DND-41 (cell line): Measurements from ENCODE around the gene VTI1A.

ENCODE experiments used
- EZH2 ChIP-seq: IDR thresholded peaks from 3 replicates; pipeline ENCODE4 v1.6.1; 2012; ENCODE audit warnings: borderline replicate concordance, low read depth, mild to moderate bottlenecking, moderate library complexity, low read length, inconsistent platforms; ENCODE audit not compliant: severe bottlenecking
- TF ChIP-seq, protein P1 (sequence below): IDR thresholded peaks from 2 replicates; pipeline ENCODE4 v1.5.1; 2012; ENCODE audit warnings: borderline replicate concordance, low read length, moderate library complexity, mild to moderate bottlenecking; ENCODE audit not compliant: poor library complexity, severe bottlenecking; ENCODE audit errors: extremely low read depth

- TF ChIP-seq, protein P1, sequence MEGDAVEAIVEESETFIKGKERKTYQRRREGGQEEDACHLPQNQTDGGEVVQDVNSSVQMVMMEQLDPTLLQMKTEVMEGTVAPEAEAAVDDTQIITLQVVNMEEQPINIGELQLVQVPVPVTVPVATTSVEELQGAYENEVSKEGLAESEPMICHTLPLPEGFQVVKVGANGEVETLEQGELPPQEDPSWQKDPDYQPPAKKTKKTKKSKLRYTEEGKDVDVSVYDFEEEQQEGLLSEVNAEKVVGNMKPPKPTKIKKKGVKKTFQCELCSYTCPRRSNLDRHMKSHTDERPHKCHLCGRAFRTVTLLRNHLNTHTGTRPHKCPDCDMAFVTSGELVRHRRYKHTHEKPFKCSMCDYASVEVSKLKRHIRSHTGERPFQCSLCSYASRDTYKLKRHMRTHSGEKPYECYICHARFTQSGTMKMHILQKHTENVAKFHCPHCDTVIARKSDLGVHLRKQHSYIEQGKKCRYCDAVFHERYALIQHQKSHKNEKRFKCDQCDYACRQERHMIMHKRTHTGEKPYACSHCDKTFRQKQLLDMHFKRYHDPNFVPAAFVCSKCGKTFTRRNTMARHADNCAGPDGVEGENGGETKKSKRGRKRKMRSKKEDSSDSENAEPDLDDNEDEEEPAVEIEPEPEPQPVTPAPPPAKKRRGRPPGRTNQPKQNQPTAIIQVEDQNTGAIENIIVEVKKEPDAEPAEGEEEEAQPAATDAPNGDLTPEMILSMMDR: no peak
- TF ChIP-seq EZH2: no peak
Measured at GRCh38 chr10:112502536-112502935, 55.5 kb downstream of the VTI1A start.
